DND-41 (cell line): ENCODE data around the gene MYLK4.

Experiments
- EZH2 ChIP-seq: IDR thresholded peaks from 3 replicates; pipeline ENCODE4 v1.6.1; 2012; ENCODE audit warnings: borderline replicate concordance, low read depth, mild to moderate bottlenecking, moderate library complexity, low read length, inconsistent platforms; ENCODE audit not compliant: severe bottlenecking
- TF ChIP-seq, protein P1 (sequence below): IDR thresholded peaks from 2 replicates; pipeline ENCODE4 v1.5.1; 2012; ENCODE audit warnings: borderline replicate concordance, low read length, moderate library complexity, mild to moderate bottlenecking; ENCODE audit not compliant: poor library complexity, severe bottlenecking; ENCODE audit errors: extremely low read depth

DNA sequence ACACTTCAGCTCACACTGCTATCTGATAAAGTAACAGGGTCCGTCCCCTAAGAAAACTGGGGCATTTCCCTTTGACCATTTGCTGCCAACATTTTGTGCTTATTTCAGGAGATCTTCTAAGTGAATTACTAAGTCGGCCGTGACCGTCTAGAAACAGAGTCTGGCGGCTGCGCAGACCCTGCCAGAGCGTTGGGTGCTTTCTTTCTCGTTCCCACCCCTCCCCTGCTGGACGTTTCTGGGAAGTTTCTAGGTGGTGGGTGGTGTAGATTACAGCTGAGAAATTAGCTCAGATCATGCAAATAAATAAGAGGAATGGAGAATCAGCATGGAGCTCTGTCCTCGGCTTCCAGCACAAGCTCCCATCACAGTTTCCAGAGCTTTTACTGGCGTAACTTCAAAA is 128.1 kb downstream of the MYLK4 start:
- TF ChIP-seq, protein P1, sequence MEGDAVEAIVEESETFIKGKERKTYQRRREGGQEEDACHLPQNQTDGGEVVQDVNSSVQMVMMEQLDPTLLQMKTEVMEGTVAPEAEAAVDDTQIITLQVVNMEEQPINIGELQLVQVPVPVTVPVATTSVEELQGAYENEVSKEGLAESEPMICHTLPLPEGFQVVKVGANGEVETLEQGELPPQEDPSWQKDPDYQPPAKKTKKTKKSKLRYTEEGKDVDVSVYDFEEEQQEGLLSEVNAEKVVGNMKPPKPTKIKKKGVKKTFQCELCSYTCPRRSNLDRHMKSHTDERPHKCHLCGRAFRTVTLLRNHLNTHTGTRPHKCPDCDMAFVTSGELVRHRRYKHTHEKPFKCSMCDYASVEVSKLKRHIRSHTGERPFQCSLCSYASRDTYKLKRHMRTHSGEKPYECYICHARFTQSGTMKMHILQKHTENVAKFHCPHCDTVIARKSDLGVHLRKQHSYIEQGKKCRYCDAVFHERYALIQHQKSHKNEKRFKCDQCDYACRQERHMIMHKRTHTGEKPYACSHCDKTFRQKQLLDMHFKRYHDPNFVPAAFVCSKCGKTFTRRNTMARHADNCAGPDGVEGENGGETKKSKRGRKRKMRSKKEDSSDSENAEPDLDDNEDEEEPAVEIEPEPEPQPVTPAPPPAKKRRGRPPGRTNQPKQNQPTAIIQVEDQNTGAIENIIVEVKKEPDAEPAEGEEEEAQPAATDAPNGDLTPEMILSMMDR = no peak
- no peak for TF ChIP-seq EZH2
